Astrocyte (in vitro differentiated cells and primary cell): ENCODE results near the gene NCAM1.

Experiments
- CTCF ChIP-seq: IDR thresholded peaks from 2 replicates; pipeline ENCODE4 v1.5.1; 2011; ENCODE audit warnings: low read depth, mild to moderate bottlenecking, inconsistent platforms, low read length, moderate library complexity; ENCODE audit not compliant: insufficient read depth
- EZH2 ChIP-seq: IDR thresholded peaks from 2 replicates; pipeline ENCODE4 v1.6.1; 2012; ENCODE audit warnings: mild to moderate bottlenecking, low read length, inconsistent platforms; ENCODE audit not compliant: insufficient read depth

GRCh38 chr11:113295993-113296392 lies 334.8 kb downstream of the NCAM1 start:
- TF ChIP-seq EZH2, result no peak
- no peak for TF ChIP-seq CTCF
